Measurements from ENCODE around the gene RWDD4. TPM values are rescaled to one million over a fixed set of nuclear protein-coding genes. Genes with fewer than 3 reads are reported as not detected.
"Not testable (repeated sequence)": the region's sequence is repeated elsewhere in the genome, so short reads cannot be mapped to it uniquely, and the experiment has no call there.

The RWDD4 gene
- total RNA-seq, 1 donor from 2014 or later: 14.2 TPM

DNA sequence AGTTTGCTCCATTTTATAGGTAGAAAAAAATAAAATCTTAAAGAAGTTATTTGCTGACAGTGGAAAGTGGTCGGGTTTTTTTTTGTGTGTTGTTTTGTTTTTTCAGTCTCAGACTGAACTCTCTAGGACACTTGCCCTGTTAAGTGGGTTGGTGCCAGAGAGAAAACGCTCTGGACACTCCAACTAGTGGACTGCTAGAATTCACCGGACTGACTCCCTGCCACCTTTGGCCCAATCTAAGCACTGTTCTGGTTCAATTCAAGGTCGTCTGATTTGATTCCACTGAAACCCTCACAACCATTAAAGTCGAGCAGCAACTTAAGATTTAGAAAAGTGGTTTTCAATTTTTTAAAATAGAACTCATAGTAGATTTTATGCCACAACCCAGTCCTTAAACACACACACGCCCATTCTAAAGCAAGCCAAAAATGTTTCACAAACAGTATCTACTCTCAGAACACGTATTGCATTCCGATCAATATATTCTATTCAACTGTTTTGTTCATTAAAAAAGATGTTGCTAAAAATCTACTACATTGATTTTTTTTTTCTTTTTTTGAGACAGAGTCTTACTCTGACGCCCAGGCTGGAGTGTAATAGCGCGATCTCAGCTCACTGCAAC lies 27.3 kb downstream of the RWDD4 start:
- TF ChIP-seq, protein P1, sequence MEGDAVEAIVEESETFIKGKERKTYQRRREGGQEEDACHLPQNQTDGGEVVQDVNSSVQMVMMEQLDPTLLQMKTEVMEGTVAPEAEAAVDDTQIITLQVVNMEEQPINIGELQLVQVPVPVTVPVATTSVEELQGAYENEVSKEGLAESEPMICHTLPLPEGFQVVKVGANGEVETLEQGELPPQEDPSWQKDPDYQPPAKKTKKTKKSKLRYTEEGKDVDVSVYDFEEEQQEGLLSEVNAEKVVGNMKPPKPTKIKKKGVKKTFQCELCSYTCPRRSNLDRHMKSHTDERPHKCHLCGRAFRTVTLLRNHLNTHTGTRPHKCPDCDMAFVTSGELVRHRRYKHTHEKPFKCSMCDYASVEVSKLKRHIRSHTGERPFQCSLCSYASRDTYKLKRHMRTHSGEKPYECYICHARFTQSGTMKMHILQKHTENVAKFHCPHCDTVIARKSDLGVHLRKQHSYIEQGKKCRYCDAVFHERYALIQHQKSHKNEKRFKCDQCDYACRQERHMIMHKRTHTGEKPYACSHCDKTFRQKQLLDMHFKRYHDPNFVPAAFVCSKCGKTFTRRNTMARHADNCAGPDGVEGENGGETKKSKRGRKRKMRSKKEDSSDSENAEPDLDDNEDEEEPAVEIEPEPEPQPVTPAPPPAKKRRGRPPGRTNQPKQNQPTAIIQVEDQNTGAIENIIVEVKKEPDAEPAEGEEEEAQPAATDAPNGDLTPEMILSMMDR (IDR thresholded peaks at IDR 0.05; ENCODE audit: insufficient read depth, low read length, severe bottlenecking): no peak
- Histone ChIP-seq H3K27me3 (ENCODE audit: control insufficient read depth, insufficient read depth, low read length) (no peaks in the 10 kb centered on the region), H3K4me3 (ENCODE audit: low read depth, low read length) (no peak overlapping the region), H3K36me3 (ENCODE audit: control insufficient read depth, insufficient read depth, low read length) (no peaks in the 10 kb centered on the region)
- DNase-seq (ENCODE audit: low read depth) (no peak), FAIRE-seq (no peak)

DNA sequence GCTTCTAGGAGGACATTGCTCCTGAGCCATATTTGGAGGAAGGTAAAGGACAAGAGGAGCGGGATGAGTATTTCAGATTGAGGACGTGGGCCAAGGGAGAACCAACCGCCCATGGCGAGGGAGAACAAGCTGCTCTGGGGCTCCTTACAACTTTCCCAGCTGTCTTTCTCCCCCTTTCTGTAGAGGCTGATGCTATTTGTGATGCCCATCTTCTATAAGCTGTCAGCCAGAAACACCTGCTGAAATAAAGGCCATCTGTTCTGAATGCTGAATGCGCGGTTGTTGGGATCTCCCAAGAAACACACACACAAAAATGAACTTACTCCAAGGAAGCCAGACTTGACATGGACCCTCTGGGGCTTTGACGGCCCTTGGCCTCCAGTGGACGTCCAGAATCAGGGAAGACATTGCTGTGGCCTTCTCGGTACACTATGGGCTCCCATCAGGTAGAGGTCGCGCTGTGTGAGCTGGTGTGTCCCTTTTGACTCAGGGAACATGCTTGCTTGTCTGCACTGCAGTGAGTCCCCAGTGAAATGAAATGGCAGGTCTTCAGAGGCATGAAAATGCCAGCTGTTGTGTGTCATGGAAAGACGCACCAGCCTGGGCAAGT lies 30.9 kb downstream of the RWDD4 start:
- DNase-seq (ENCODE audit: low read depth) (no peak), FAIRE-seq (peak; percentile 23)
- no peaks in the 10 kb centered on the region for H3K27me3 ChIP-seq (ENCODE audit: control insufficient read depth, insufficient read depth, low read length)
- H3K4me3 ChIP-seq (ENCODE audit: low read depth, low read length): no peak overlapping the region
- no peaks in the 10 kb centered on the region for H3K36me3 ChIP-seq (ENCODE audit: control insufficient read depth, insufficient read depth, low read length)
- TF ChIP-seq, protein P1 (IDR thresholded peaks at IDR 0.05; ENCODE audit: insufficient read depth, low read length, severe bottlenecking): no peak

DNA sequence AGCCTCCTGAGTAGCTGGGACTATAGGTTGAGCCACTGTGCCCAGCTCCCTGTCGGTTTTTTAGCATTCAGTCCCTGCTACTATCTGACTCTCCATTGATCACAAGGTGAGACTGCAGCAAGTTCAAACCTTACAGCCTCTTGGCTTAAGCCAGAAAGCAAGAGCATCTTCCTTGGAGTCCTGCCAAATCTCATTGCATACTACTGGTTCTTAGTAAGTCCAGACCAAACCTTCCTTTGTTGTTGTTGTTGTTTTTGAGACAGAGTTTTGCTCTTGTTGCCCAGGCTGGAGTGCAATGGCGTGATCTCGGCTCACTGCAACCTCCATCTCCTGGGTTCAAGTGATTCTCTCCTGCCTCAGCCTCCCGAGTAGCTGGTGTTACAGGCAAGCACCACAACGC lies 31.7 kb downstream of the RWDD4 start:
- not testable (repeated sequence) for DNase-seq (ENCODE audit: low read depth); H3K4me3 ChIP-seq (ENCODE audit: low read depth, low read length); H3K36me3 ChIP-seq (ENCODE audit: control insufficient read depth, insufficient read depth, low read length); H3K27me3 ChIP-seq (ENCODE audit: control insufficient read depth, insufficient read depth, low read length); FAIRE-seq

DNA sequence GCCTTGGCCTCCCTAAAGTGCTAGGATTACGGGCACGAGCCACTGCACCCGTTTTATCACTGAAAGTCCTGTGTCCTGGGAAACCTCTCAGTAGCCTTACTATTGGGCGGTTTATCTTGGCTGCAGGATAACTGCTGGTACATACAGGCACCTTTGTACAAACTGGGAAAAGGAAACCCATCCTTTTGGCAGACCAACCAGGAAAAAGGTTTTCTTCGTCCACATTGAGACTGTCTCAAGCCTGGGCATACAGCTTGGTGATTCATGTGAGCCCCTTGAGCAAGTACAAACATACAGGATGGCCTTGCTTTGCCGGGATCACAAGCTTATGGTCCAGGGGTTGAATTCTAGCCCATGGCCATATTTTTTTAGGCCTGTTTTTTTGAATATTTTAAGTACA lies 32.8 kb downstream of the RWDD4 start:
- Histone ChIP-seq H3K36me3 (ENCODE audit: control insufficient read depth, insufficient read depth, low read length) (no peaks in the 10 kb centered on the region), H3K4me3 (ENCODE audit: low read depth, low read length) (no peak overlapping the region), H3K27me3 (ENCODE audit: control insufficient read depth, insufficient read depth, low read length) (no peaks in the 10 kb centered on the region)
- DNase-seq (ENCODE audit: low read depth): peak; percentile 71
- FAIRE-seq: no peak
- TF ChIP-seq, protein P1 (IDR thresholded peaks at IDR 0.05; ENCODE audit: insufficient read depth, low read length, severe bottlenecking): no peak

DNA sequence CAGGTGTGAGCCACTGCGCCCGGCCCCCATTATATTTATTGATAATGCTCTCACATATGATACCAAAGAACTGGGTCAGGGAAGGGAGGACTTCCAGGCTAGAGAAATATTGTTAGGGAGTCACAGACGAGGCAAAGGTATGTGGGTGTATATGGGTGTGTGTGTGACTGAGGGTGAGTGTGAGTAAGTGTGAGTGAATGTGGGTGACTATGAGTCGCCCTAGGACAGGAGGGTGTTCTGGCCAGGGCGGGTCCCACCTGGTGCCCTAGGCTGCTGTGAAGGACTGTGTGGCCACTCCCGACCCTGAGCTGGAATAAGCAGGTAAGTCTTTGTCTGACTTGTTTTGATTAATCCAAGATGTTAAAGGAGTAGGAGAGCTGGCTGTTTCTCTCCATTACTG lies 34.4 kb downstream of the RWDD4 start:
- no peaks in the 10 kb centered on the region for H3K36me3 ChIP-seq (ENCODE audit: control insufficient read depth, insufficient read depth, low read length)
- H3K4me3 ChIP-seq (ENCODE audit: low read depth, low read length): no peak overlapping the region
- TF ChIP-seq, protein P1 (IDR thresholded peaks at IDR 0.05; ENCODE audit: insufficient read depth, low read length, severe bottlenecking): no peak
- FAIRE-seq: peak; percentile 96
- DNase-seq (ENCODE audit: low read depth): peak; percentile 65
- no peaks in the 10 kb centered on the region for H3K27me3 ChIP-seq (ENCODE audit: control insufficient read depth, insufficient read depth, low read length)

DNA sequence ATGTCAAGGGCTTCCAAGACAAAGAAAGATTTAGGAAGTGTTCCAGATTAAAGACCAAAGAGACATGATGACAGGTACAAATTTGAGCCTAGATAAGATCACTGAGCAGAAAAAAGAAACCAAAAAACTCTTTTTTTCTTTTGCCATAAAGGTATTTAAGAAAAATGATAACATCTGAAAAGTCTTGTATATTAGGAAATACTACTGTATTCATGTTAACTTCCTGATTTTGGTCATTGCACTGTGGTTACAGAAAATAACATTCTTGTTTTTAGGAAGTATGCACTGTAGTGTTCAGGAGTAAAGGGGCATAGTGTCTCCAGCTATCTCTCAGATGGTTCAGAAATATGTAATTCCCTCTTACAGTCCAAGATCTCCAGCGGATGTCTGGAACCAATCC lies 37.1 kb downstream of the RWDD4 start:
- DNase-seq (ENCODE audit: low read depth): no peak
- Histone ChIP-seq H3K4me3 (ENCODE audit: low read depth, low read length) (no peak overlapping the region), H3K36me3 (ENCODE audit: control insufficient read depth, insufficient read depth, low read length) (no peaks in the 10 kb centered on the region), H3K27me3 (ENCODE audit: control insufficient read depth, insufficient read depth, low read length) (no peaks in the 10 kb centered on the region)
- TF ChIP-seq, protein P1 (IDR thresholded peaks at IDR 0.05; ENCODE audit: insufficient read depth, low read length, severe bottlenecking): no peak
- FAIRE-seq: no peak
